Measurements from ENCODE around the gene COL7A1.
"Not testable (repeated sequence)": the region's sequence is repeated elsewhere in the genome, so short reads cannot be mapped to it uniquely, and the experiment has no call there.

The COL7A1 gene

GRCh38 chr3:48563382-48563918 is 31.7 kb downstream of the COL7A1 start, which contains the start of gene UCN2:
Gene UCN2, minus strand, starts transcription at chr3:48563781. Its CDS starts 657 bp downstream, at chr3:48563124.
- DNase-seq (ENCODE audit: low read depth) = peak; percentile 57

DNA sequence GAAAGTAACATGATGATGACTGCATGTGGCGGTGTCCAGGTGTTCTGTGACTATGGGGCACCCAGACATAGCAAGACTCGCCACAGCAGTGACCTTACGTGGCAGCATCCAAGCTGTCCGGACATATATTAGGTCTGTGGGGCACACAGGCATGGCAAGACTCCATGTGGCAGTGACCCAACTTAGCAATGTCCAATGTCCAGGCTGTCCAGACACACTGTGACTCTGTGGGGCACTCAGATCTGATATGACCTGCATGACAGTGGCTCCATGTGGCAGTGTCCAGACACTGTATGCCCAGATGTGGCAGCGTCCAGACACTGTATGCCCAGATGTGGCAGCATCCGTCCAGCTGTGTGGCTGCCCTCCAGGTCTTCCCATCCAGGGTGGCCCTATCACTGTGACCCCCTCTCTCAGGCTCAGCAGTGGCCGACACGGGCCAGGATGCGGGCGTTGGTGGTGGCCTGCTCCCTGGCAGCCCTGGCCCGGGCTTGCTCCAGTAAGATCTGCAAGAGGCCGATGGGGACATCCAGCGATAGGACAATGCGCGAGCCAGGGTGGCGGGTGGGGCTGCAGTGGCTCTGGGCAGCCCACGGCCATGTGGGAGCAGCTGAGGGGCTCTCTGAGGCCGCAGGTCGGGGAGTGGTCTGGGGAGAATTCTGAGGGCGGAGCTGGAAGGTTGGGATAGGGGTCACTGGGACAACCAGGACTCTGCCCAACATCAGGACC is 32.6 kb downstream of the COL7A1 start:
- DNase-seq (ENCODE audit: low read depth) = no peak

- DNase-seq (ENCODE audit: low read depth) = peak; percentile 71
These were observed 33.9 kb downstream of the COL7A1 start for GRCh38 chr3:48561045-48561736.

- no peak for DNase-seq (ENCODE audit: low read depth)
These were observed 34.5 kb downstream of the COL7A1 start for GRCh38 chr3:48560648-48561018.

DNA sequence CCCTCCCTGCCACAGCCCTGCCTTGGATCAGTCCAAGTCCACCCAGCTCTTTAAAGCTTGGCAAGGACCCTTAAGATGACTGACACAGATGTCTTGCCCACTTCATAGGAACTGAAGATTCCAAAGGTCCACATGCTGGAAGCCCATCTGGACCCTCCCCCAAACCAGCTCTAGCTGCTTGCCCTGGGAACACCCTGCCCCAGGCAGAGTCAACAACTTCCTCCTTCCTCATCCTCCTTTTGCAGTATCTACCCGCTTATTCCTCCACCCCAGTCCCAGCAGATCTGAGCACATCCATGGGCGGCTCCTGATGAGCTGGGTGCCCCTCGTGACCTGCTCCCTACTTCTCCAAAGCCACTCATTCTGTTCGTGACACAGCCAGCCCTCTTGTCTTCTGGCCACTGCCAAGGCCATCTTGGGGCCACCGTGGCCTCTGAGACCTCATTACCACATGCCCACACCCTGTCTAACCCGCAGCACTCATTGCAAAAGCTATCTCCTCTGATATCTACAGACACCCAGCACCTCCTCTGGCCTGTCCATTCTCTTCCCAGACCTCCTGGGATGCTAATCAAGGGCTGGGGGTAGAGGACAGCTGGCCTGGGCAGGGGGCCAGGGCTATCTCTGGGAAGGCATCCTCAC is 36.5 kb downstream of the COL7A1 start:
- no peak for DNase-seq (ENCODE audit: low read depth)

- peak; percentile 99 for DNase-seq (ENCODE audit: low read depth)
These were observed 38.1 kb downstream of the COL7A1 start, which contains the start of gene PFKFB4 for GRCh38 chr3:48556796-48557626. Gene PFKFB4, minus strand, starts transcription at chr3:48556803. Its CDS starts 26 bp downstream, at chr3:48556777.

- no peak for DNase-seq (ENCODE audit: low read depth)
These were observed 39.0 kb downstream of the COL7A1 start for GRCh38 chr3:48555949-48556795.

DNA sequence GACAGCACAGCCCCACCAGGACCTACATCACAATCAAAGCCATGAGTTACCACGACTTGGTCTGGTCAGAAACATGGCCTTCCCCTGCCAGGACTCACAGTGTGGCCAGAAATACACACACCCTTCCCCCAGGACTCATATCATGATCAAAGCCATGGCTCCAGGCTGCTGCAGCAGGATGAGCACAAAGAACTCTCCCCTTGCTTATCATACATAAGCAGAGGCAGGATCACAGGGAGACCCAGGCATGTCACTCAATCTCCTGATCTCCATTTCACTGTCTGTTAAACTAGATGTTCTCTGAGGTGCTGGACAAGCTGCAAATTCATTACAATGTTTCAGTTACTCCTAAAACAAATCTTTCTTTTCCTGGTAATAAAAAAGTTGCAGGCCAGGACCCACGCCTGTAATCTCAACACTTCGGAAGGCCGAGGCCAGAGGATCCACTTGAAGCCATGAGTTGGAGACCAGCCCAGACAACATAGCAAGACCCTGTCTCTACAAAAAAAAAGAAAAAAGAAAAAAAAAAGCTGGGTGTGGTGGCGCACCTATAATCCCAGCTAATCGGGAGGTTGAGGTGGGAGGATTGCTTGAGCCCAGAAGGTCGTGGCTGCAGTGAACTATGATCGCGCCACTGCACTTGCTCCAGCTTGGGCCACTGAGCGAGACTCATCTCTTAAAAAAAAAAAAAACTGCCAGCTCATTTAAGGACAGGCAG is 39.7 kb downstream of the COL7A1 start:
- DNase-seq (ENCODE audit: low read depth) = no peak

- no peak for DNase-seq (ENCODE audit: low read depth)
These were observed 41.0 kb downstream of the COL7A1 start for GRCh38 chr3:48553886-48554845.

- DNase-seq (ENCODE audit: low read depth) = no peak
These were observed 41.8 kb downstream of the COL7A1 start for GRCh38 chr3:48553361-48553760.

- DNase-seq (ENCODE audit: low read depth) = no peak
These were observed 42.8 kb downstream of the COL7A1 start for GRCh38 chr3:48552111-48552951.

DNA sequence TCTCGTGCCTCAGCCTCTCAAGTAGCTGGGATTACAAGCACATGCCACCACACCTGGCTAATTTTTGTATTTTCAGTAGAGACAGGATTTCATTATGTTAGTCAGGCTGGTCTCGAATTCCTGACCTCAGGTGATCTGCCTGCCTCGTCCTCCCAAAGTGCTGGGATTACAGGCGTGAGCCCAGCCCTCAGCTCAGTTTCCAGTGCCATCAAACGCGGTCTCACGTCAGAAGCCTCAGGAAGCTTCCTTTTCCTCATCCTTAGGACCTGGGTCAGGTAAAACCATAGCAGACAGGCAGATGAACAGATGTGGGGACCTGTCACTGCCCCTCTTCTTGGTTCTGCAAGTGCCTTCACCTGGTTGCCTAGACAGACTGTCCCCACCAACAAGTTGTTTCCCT is 43.5 kb downstream of the COL7A1 start:
- not testable (repeated sequence) for DNase-seq (ENCODE audit: low read depth)

GRCh38 chr3:48548729-48549705 is 46.1 kb downstream of the COL7A1 start:
- DNase-seq (ENCODE audit: low read depth) = peak; percentile 60

DNA sequence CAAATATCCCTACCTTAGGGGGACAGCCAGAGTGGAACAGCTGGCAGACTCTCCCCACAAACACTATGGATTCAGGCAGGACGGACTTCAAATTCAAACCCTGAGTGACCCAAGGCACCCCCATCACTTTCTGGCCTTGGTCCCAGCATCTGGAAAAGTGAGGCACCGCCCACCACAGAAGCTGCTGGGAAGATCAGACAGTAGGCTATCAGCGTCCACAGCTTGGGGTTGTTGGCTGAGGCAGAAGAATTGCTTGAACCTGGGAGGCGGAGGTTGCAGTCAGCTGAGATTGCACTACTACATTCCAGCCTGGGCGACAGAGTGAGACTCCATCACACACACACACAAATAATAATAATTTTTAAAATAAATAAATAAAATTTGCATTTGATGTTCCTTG is 47.0 kb downstream of the COL7A1 start:
- no peak for DNase-seq (ENCODE audit: low read depth)

DNA sequence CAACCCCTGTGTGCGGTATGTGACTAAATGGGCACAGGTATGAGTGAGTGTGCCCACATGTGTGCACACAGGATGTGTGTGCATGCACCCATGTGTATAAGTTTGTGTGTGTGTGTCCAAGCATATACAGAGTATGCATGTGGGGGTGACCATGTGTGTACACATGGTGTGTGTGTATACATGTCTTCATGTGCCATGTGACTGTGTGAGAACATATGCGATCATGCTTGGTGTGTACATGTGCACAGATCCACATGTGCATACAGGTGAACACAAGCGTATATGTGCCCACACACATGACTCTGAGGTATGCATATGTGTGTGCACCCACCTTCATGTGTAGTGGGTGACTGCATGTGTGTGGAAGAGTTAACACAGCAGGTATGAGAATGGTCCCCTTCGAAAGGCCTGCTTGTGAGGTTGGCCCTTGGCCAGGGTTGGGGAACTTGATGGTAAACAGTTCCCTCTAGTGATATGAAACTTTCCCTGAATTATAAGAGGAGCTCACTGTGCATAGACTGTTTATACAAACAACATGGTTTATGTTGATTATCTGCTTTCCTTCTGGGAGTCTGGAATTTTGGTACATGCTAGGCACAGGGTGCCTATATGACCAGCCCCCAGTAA is 48.8 kb downstream of the COL7A1 start:
- no peak for DNase-seq (ENCODE audit: low read depth)

DNA sequence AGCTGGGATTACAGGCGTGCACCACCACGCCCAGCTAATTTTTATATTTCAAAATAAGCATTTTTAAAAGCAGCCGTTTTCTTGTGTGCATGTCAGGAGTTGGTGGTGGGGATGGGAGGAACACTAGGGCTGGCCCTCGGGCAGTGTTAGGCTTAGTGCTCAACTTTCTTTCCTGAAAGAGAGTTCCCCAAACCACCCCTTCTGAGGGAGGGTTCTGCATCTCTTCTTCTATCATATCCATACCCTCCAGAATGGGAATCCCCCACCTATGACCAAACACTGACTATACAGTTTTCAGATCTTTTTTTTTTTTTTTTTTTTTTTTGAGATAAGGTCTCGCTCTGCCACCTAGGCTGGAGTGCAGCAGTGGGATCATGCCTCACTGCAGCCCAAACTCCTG is 51.0 kb downstream of the COL7A1 start:
- no peak for DNase-seq (ENCODE audit: low read depth)
